Testis (tissue), 3 donors: ENCODE data around the gene ARMCX5. TPM values are rescaled to one million over a fixed set of nuclear protein-coding genes. Genes with fewer than 3 reads are reported as not detected.

ENCODE experiments used
- DNase-seq: peaks from one replicate; pipeline ENCODE4 v3.0.0-alpha.2; 2019
- H3K27ac ChIP-seq, 2 donors: fragments of 200-600 bp; sonication (generic); one replicate each; pipeline ENCODE4 v1.5.1; 2019
- H3K27me3 ChIP-seq: fragments of 200-600 bp; sonication (generic); one replicate; pipeline ENCODE4 v1.5.1; 2019
- H3K36me3 ChIP-seq: fragments of 200-600 bp; sonication (generic); one replicate; pipeline ENCODE4 v1.5.1; 2017; ENCODE audit warnings: low read depth; ENCODE audit errors: missing control alignments
- H3K4me1 ChIP-seq: fragments of 200-600 bp; sonication (generic); one replicate; pipeline ENCODE4 v1.5.1; 2019
- H3K4me3 ChIP-seq, 2 donors: fragments of 200-600 bp; sonication (generic); one replicate each; pipeline ENCODE4 v1.5.1; 2017 to 2019
- H3K9me3 ChIP-seq: fragments of 200-600 bp; sonication (generic); one replicate; pipeline ENCODE4 v1.5.1; 2017
- POLR2A ChIP-seq: fragments of 450-650 bp; IDR thresholded peaks from one replicate; pipeline ENCODE4 v1.6.1; 2017; ENCODE audit warnings: antibody characterized with exemption, mild to moderate bottlenecking, moderate library complexity
- WGBS, 2 donors: methylation state at CpG; one replicate each; pipeline ENCODE4 v1.1.5; 2018; 5-methylcytosine and 5-hydroxymethylcytosine counted together
- intact Hi-C: fragments of 100-400 bp; cut with DNase I; formaldehyde crosslinking; loops from one replicate; pipeline ENCODE4 v1.15.1; 2023; ENCODE audit warnings: low total_unique reads
- polyA plus RNA-seq: library from polyadenylated mRNA; stranded (reverse); fragments of 350-450 nt; fragmentation: Illumina TruSeq; extraction: RNeasy Lipid Tissue Mini Kit (QIAGEN cat#74804); gene quantifications from one replicate; pipeline ENCODE4 v1.2.3, GENCODE V29; 2014; ENCODE audit warnings: low read depth, low replicate concordance; ENCODE audit not compliant: insufficient read depth
- total RNA-seq, 2 donors: library from RNA; depleted of rRNA; stranded (reverse); fragments of >200 nt; gene quantifications; one replicate each; pipeline ENCODE4 v1.2.3, GENCODE V29; 2016
- TF ChIP-seq, protein P1 (sequence below), 3 experiments: fragments of 450-650 bp in 2 of 3; fragments of 200-600 bp in 1 of 3; sonication (generic) in 1 of 3; IDR thresholded peaks; one replicate each; pipeline ENCODE4 v1.5.1; 2016 to 2019; ENCODE audit warnings: antibody characterized with exemption in 3 of 3, mild to moderate bottlenecking in 2 of 3, moderate library complexity in 1 of 3

Gene ARMCX5
- total and polyA plus RNA-seq, 3 donors from 2014 or later, result 6.7 to 17.3 (median 12.4) TPM

DNA sequence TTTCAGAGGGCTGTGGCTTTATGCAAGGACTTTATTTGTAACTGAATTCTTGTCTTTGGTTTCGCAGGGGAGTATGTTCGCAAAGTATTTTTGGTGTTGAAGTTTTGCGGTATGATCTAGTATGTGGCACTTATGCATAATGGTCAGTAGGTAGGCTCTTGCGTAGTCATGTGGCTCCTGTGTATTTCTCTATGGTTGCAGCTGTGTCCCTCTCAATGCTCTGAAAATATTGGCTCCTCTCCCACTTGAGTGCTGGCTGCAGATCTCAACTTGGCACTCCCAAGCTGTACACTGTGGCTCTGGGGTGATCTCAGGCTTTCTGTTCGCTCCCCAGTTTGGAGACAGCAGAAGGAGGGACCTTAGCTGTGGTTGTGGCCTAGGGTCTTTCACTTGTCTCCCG is 24.8 kb downstream of the ARMCX5 start:
- Histone ChIP-seq H3K9me3 (no peaks in the 10 kb centered on the region), H3K4me3 (no peak overlapping the region), H3K27ac (no peak overlapping the region), H3K36me3 (no peaks in the 10 kb centered on the region), H3K27me3 (no peaks in the 10 kb centered on the region), H3K4me1 (no peaks in the 10 kb centered on the region)
- WGBS, 2 donors, result 55 to 66% methylated on average over 3 to 6 of the region's 6 CpGs
- no peak for DNase-seq
- TF ChIP-seq, protein P1, sequence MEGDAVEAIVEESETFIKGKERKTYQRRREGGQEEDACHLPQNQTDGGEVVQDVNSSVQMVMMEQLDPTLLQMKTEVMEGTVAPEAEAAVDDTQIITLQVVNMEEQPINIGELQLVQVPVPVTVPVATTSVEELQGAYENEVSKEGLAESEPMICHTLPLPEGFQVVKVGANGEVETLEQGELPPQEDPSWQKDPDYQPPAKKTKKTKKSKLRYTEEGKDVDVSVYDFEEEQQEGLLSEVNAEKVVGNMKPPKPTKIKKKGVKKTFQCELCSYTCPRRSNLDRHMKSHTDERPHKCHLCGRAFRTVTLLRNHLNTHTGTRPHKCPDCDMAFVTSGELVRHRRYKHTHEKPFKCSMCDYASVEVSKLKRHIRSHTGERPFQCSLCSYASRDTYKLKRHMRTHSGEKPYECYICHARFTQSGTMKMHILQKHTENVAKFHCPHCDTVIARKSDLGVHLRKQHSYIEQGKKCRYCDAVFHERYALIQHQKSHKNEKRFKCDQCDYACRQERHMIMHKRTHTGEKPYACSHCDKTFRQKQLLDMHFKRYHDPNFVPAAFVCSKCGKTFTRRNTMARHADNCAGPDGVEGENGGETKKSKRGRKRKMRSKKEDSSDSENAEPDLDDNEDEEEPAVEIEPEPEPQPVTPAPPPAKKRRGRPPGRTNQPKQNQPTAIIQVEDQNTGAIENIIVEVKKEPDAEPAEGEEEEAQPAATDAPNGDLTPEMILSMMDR (IDR thresholded peaks at IDR 0.05), result no peak
- no peak for TF ChIP-seq POLR2A
- intact Hi-C loops, result no loop called here

DNA sequence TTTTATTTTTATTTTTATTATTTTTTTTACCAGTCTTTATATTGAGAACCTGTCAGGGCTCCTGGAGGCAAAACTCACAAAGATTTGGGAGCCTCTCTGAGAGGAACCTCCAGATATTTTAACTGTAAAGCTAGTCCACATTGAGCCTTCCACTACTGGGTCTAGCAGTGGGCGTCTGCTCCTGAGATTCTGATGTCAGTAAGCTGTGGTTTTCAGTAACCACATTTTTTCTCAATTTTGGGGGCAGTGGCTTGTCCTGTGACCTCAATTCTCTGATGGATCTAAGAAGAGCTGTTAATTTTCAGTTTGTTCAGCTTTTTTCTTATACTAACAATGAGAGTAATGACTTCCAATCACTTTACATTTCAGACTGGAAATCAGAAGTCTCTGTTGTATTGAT is 28.3 kb downstream of the ARMCX5 start:
- Histone ChIP-seq H3K4me1 (no peaks in the 10 kb centered on the region), H3K27me3 (no peaks in the 10 kb centered on the region), H3K4me3 (no peak overlapping the region), H3K9me3 (no peaks in the 10 kb centered on the region), H3K36me3 (no peaks in the 10 kb centered on the region), H3K27ac (no peak overlapping the region)
- intact Hi-C loops, result no loop called here
- TF ChIP-seq, protein P1 (IDR thresholded peaks at IDR 0.05), result no peak
- no peak for TF ChIP-seq POLR2A
- WGBS, 2 donors, result 83 to 92% methylated on average over 1 of the region's 1 CpG
- no peak for DNase-seq

DNA sequence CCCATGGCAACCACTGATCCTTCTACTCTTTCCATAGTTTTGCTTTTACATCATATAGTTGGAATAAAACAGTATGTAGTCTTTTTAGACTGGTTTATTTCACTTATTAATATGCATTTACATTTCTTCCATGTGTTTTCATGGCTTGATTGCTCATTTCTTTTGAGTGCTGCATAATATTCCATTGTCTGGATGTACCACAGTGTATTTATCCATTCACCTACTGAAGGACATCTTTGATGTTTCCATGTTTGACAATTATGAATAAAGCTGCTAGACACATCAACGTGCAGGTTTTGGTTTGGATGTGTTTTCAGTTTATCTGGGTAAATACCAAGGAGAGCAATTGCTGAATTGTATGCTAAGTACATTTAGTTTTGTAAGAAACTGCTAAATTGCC is 38.2 kb downstream of the ARMCX5 start:
- intact Hi-C loops, result no loop called here
- TF ChIP-seq POLR2A, result no peak
- TF ChIP-seq, protein P1 (IDR thresholded peaks at IDR 0.05), result no peak
- DNase-seq, result no peak

DNA sequence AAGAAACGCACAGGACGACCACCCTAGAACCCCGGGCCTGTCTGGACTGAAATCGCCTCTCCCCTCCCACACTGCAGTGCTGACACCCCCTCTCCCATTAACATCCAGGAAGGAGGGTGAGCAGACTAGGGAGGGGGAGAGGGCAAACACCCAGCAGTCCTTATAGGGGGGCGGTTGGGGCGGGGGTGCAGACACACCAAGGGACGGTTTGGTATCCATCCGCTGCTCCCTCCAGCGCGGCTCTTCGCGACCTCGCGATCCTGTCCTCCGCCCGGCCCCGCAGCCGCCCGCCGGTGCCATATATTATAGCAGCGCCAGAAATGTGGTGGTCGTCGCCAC is 51.6 kb downstream of the ARMCX5 start:
- intact Hi-C loops, result no loop called here
- no peak for TF ChIP-seq POLR2A
- TF ChIP-seq, protein P1 (IDR thresholded peaks at IDR 0.05), result no peak
- 0% methylated on average over 1 of the region's 23 CpGs; no CpG with 5 or more reads in 1 of the 2 donors for WGBS, 2 donors
- Histone ChIP-seq H3K4me3 (peak overlapping the region; percentile 64 to 72), H3K27me3 (no peaks in the 10 kb centered on the region), H3K9me3 (no peaks in the 10 kb centered on the region), H3K4me1 (no peaks in the 10 kb centered on the region), H3K27ac (peak overlapping the region; percentile 65 to 83), H3K36me3 (no peaks in the 10 kb centered on the region)
- DNase-seq, result no peak

More for the DNA sequence above, 38.2 kb downstream of the ARMCX5 start:
- H3K36me3 ChIP-seq, result no peaks in the 10 kb centered on the region
- no peak overlapping the region for H3K4me3 ChIP-seq
- H3K27ac ChIP-seq, result no peak overlapping the region
- H3K4me1 ChIP-seq, result no peaks in the 10 kb centered on the region
- no peaks in the 10 kb centered on the region for H3K27me3 ChIP-seq
- 81 to 100% methylated on average over 1 of the region's 1 CpG for WGBS, 2 donors
- H3K9me3 ChIP-seq, result no peaks in the 10 kb centered on the region

DNA sequence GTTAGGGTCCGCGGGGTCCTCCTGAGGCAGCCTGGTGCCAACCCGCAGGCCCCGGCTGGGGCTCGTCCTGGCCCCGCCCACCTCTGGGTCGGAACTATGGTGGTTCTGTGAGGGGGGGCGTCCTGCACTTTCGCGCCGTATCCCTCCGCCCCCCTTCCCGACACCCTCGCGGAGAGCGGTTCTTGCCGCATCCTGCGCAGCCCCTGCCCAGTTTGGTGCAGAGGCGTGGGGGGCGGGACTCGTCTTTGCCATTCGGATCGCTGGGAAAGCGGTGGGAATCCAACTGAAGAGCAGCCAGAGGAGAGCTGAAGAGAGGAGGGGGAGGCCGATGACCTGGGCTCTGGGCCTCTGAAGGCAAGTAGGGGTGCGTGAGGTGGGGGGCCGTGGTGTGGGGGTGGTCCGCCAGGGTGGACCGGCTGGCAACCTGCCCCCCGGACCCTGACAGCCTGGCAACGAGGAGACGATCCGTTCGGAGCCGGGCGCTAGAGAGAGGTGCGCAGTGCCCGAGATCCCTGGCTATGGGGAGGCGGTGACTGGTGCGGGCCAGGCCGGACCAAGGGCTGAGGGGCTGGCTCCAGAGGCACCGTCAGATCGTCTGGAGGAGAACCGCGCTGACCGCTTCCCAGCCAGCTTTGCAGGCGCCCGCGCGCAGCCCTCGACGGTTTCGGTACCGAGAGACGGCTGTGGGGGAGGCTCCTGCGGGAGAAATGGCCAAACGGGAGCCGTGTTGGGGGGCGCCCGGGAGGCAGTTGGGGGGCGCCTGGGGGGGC is 52.1 kb downstream of the ARMCX5 start, which contains the start of gene GPRASP1:
TSS of gene GPRASP1 (plus strand) at position 242 of the 770 bp plus-strand sequence. CDS start 2,431 bp downstream, outside the sequence.
- no peak for TF ChIP-seq POLR2A
- no peaks in the 10 kb centered on the region for H3K4me1 ChIP-seq
- no peaks in the 10 kb centered on the region for H3K27me3 ChIP-seq
- no peaks in the 10 kb centered on the region for H3K9me3 ChIP-seq
- intact Hi-C loops, result no loop called here
- H3K4me3 ChIP-seq, result peak within 1 kb of the TSS; percentile 64 to 72
- H3K27ac ChIP-seq, result peak within 1 kb of the TSS; percentile 65 to 83
- H3K36me3 ChIP-seq, result no peaks in the 10 kb centered on the region
- peak; percentile 71 for DNase-seq
- 1% methylated on average over 27 of the region's 61 CpGs; no CpG with 5 or more reads in 1 of the 2 donors for WGBS, 2 donors
